ENCODE measurements around the gene RNASEH2A.
"Not testable (repeated sequence)": the region's sequence is repeated elsewhere in the genome, so short reads cannot be mapped to it uniquely, and the experiment has no call there.

The RNASEH2A gene

DNA sequence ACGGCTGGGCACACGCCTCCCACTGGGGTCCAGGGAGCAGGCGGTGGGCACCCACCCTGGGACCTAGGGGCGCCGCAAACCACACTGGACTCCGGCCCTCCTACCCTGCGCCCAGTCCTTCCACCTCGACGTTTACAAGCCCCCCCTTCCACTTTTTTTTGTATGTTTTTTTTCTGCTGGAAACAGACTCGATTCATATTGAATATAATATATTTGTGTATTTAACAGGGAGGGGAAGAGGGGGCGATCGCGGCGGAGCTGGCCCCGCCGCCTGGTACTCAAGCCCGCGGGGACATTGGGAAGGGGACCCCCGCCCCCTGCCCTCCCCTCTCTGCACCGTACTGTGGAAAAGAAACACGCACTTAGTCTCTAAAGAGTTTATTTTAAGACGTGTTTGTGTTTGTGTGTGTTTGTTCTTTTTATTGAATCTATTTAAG lies 13.5 kb upstream of the RNASEH2A start:
- no peak for DNase-seq (ENCODE audit: low read depth in 2 of 2, low spot score in 1 of 2)

- peak; percentile 81 to 92 for DNase-seq (ENCODE audit: low read depth in 2 of 2, low spot score in 1 of 2)
Observed at GRCh38 chr19:12793290-12794195, 12.8 kb upstream of the RNASEH2A start.

DNA sequence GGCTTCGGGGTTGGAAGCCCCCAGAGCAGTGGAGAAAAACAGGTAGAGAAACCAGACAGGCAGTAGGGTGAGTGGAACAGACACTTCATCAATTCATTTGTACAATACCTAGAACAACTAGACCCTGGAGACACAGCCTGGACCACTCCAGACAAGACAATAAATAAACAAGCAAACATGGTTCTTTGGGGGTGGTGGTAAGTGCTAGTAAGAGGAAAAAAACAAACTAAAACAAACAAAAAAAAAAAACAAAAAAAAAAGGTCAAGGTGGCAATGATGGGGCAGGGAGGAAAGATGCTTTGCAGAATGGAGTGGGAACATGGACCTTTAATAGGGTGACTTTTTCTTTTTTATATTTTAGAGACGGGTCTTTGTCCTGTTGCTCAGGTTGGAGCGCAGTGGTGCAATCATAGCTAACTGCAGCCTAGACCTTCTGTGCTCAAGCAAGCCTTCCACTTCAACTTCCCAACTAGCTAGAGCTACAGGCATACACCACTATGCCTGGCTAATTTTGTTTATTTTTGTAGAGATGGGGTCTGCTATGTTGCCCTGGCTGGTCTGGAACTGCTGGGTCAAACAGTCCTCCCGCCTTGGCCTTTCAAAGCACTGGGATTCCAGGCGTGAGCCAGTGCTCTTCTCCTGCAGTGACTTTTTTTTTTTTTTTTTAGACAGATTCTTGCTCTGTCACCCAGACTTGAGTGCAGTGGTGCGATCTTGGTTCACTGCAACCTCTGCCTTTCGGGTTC lies 12.0 kb upstream of the RNASEH2A start:
- no peak for DNase-seq (ENCODE audit: low read depth in 2 of 2, low spot score in 1 of 2)

DNA sequence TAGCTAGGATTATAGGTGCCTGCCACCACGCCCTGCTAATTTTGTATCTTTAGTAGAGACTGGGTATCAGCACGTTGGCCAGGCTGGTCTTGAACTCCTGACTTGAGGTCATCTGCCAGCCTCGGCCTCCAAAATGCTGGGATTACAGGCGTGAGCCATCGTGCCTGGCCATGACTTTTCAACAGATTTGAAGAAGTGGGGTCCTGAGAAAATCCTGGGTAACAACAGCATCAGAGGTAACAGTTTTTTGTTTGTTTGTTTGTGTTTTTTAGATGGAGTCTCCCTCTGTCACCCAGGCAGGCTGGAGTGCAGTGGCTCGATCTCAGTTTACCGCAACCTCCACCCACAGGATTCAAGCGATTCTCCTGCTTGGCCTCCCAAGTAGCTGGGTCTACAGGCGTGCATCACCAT lies 11.4 kb upstream of the RNASEH2A start:
- DNase-seq (ENCODE audit: low read depth in 2 of 2, low spot score in 1 of 2), result no peak

DNA sequence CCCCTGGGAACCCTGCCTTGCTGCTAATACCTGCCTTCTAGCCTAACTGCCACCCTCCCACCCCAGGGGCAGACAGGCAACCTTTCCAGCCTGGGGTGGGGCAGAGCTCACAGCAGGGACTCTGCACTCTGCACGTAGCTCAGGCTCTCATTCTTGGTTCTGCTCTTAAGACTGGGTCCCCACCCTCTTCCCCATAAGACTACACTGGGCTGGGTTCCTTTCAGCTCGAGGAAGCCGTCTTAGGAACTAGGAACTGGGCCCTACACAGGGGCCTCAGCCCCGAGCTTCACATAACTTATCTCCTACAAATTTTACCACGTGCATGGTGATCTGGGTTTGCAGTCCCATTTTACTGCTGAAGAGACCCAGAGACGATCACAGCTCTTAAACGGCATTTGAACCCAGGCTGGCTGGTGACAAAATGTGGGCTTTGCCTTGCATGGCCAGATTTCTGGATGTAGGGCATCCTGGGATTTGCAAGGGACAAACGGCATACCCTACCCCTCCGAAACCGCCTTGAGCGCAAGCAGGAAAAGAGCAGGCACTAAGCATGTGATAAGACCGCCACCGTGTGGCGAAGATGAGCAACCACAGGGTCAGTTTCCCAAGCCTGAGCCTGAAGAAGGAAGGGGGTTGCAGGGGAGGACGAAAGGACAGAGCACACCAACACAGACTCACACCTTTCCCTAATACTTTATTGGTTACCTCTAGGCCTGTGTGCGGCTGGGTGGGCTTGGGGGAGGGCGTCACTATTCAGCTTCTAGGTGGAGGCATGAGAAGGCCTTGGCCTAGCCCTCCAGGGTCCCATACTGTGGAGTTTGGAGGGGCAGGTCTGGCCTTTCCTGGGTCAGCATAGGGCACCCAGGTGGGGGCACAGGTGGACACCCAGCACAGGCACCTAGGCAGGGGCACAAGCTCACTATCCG lies 10.0 kb upstream of the RNASEH2A start:
- DNase-seq (ENCODE audit: low read depth in 2 of 2, low spot score in 1 of 2), result no peak

DNA sequence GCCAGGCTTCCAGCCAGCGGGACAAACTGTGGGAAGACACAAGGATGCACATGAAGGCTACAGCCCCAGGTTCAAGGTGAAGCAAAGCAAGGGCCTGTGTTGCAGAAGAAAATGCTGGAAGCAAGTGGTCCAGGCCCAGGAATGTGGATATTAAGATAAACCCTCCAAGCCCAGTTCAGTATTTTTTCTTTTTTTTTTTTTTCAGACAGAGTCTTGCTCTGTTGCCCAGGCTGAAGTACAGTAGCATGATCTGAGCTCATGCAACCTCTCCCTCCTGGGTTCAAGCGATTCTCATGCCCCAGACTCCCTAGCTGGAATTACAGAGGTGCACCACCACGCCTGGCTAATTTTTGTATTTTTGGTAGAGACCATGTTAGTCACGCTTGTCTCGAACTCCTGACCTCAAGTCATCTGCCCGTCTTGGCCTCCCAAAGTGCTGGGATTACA lies 9.2 kb upstream of the RNASEH2A start:
- DNase-seq (ENCODE audit: low read depth in 2 of 2, low spot score in 1 of 2), result no peak

- DNase-seq (ENCODE audit: low read depth in 2 of 2, low spot score in 1 of 2), result not testable (repeated sequence)
Observed at GRCh38 chr19:12797607-12798006, 8.8 kb upstream of the RNASEH2A start.

DNA sequence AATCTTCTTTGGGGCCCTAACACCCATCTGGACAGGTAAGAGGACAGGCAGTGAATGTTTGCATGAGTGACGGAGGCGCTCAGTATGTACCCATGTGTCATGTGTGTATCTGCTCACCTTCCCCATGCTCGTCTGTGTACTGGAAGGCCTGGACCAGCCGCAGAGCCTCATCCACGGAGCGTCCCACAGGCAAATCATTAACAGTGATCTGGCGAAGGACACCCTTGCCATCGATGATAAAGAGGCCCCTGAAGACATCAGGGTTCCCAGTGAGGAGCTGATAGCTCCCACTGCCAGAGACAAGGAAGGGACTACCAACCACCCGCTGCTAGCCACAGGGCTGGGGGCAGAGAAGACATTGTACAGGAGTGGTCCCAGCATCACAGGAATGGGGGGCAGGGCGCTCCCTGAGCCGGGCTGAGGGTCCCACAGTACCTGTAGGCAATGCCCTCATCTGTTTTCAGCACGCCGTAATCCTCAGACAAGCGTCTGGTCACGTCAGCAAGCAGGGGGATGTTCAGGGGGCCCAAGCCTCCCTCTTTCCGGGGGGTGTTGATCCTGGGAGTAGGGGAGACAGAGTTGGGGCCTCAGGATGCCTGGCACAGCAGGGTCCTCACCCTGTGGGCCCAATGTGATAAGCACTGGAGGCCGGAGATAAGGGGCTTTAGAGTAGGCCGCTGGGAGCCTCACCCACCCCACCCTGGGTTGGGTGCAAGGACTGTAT lies 6.5 kb upstream of the RNASEH2A start:
- DNase-seq (ENCODE audit: low read depth in 2 of 2, low spot score in 1 of 2), result no peak

DNA sequence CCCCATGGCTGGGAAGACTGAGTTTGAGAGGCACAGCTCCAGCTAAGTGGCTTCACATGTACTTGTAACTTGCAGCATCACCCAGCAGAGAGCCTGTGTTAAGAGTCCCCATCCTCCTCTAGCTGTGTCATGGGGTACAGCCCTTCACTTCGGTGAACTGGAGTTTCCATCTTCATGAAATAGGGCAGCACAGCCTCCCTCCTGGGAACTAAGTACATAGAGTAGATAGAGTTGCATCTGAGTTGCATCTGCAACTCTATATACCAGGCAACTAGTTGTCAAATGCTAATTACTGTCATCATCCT lies 6.0 kb upstream of the RNASEH2A start:
- DNase-seq (ENCODE audit: low read depth in 2 of 2, low spot score in 1 of 2), result no peak

DNA sequence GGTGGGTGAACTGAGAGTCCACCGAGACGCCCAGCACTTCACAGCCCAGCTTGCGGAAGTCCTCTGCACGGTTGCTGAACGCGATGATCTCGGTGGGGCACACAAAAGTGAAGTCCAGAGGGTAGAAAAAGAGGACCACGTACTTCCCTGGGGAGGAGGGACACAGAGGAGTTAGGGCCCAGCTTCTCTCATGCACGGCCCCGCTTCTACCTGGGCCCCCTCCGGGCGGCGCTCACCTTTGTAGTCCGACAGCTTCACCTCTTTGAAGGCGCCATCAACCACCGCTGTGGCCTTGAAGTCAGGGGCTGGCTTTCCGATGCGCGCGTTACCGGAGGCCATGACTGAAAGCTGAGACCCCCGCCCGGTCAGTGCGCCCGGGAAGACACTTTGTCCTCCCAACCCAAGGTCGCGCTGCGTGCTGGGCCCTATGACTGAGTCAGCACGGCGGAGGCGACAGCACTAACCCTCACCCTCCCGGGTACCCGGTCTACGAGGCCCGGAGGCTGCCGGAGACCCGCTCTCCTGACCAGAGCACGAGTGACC lies 5.4 kb upstream of the RNASEH2A start:
- DNase-seq (ENCODE audit: low read depth in 2 of 2, low spot score in 1 of 2), result no peak

- DNase-seq (ENCODE audit: low read depth in 2 of 2, low spot score in 1 of 2), result no peak
Observed at GRCh38 chr19:12801466-12802266, 4.7 kb upstream of the RNASEH2A start, which contains the start of the genes PRDX2 and THSD8. PRDX2 (minus strand) TSS chr19:12801800; CDS start chr19:12801261, 539 bp downstream. THSD8 (plus strand) TSS chr19:12802069; CDS start chr19:12802072, 3 bp downstream.

GRCh38 chr19:12802267-12803106 lies 3.9 kb upstream of the RNASEH2A start:
- no peak for DNase-seq (ENCODE audit: low read depth in 2 of 2, low spot score in 1 of 2)

GRCh38 chr19:12804051-12804450 lies 2.3 kb upstream of the RNASEH2A start:
- DNase-seq (ENCODE audit: low read depth in 2 of 2, low spot score in 1 of 2), result no peak

DNA sequence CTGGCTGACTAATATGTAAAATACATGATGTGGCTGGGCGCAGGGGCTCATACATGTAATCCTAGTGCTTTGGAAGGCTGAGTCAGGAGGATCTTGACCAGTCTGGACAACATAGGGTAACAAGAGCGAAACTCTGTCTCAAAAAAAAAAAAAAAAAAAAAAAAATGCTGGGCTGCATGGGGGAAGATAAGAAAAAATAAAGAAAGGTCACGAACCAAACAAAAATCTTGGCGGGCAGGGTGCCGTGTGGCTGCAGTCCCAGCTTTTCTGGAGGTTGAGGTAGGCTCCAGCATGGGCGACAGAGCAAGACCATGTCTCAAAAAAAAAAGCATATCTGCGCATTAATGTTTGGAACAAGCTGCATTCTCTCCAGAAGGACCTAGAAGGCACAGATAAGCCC lies 8.7 kb downstream of the RNASEH2A start:
- DNase-seq (ENCODE audit: low read depth in 2 of 2, low spot score in 1 of 2), result no peak

- DNase-seq (ENCODE audit: low read depth in 2 of 2, low spot score in 1 of 2), result not testable (repeated sequence)
Observed at GRCh38 chr19:12817188-12817587, 10.8 kb downstream of the RNASEH2A start.

DNA sequence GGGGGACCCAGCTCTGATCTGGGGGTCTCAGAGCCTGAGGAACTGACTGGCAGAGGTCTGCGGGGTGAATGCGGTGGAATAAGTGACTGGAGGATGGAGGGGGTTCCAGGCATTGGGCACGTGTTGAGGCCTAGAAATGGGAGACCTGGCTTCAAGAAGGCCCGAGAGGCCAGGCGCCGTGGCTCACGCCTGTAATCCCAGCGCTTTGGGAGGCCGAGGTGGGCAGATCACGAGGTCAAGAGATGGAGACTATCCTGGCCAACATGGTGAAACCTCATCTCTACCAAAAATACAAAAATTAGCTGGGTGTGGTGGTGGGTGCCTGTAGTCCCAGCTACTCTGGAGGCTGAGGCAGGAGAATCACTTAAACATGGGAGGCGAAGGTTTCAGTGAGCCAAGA lies 11.4 kb downstream of the RNASEH2A start:
- DNase-seq (ENCODE audit: low read depth in 2 of 2, low spot score in 1 of 2), result not testable (repeated sequence)

- DNase-seq (ENCODE audit: low read depth in 2 of 2, low spot score in 1 of 2), result no peak
Observed at GRCh38 chr19:12821761-12822160, 15.4 kb downstream of the RNASEH2A start.

Data from stimulated activated CD8-positive, alpha-beta memory T cell treated with anti-CD3 and anti-CD28 coated beads, Interleukin-4, amount 100 ng/mL, for 4 hours (primary cell).